Left lung (tissue), 10 donors: ENCODE results near the gene MOB3A. TPM values are rescaled to one million over a fixed set of nuclear protein-coding genes. Genes with fewer than 3 reads are reported as not detected.

Experiments used
- ATAC-seq: fragments of 200-7000 bp; cut with Tn5 transposase; one replicate; pipeline ENCODE4 v1.9.1; 2020; ENCODE audit warnings: moderate library complexity
- DNase-seq, 4 donors: peaks; one replicate each; pipeline ENCODE4 v3.0.0-alpha.2; 2013 to 2020
- H3K27ac ChIP-seq, 2 donors: fragments of 200-600 bp; sonication (generic) in 1 of 2; one replicate each; pipeline versions ENCODE4 v1.5.0 to v1.8.0; 2020 to 2021
- H3K27me3 ChIP-seq, 2 donors: fragments of 200-600 bp; sonication (generic) in 1 of 2; one replicate each; pipeline versions ENCODE4 v1.5.0 to v1.8.0; 2020 to 2021
- H3K36me3 ChIP-seq, 2 donors: fragments of 200-600 bp; sonication (generic) in 1 of 2; one replicate each; pipeline versions ENCODE4 v1.5.0 to v1.8.0; 2020 to 2021
- H3K4me1 ChIP-seq, 2 donors: fragments of 200-600 bp; one replicate each; pipeline ENCODE4 v1.8.0; 2021
- H3K4me3 ChIP-seq, 2 donors: fragments of 200-600 bp; sonication (generic) in 1 of 2; one replicate each; pipeline versions ENCODE4 v1.5.0 to v1.8.0; 2020 to 2021; ENCODE audit warnings: mild to moderate bottlenecking in 1 of 2
- H3K9me3 ChIP-seq, 2 donors: fragments of 200-600 bp; sonication (generic) in 1 of 2; one replicate each; pipeline versions ENCODE4 v1.5.0 to v1.8.0; 2020 to 2021
- CTCF ChIP-seq, 2 donors: fragments of 200-600 bp; sonication (generic) in 1 of 2; IDR thresholded peaks; one replicate each; pipeline versions ENCODE4 v1.5.0 to v1.8.0; 2021; ENCODE audit warnings: antibody characterized with exemption in 2 of 2
- intact Hi-C, 2 donors: fragments of 100-400 bp; cut with DNase I; formaldehyde crosslinking; loops; one replicate each; pipeline versions ENCODE4 v1.11.2 to v1.14.2; 2022
- polyA plus RNA-seq, 6 donors: library from polyadenylated mRNA; unstranded; fragments of 120-200 nt; gene quantifications; one replicate each; pipeline ENCODE4 v1.2.1, GENCODE V29; 2013; ENCODE audit not compliant: insufficient read length in 6 of 6
- total RNA-seq, 2 donors: library from RNA; stranded (reverse); fragmentation: NEBNext Ultra II Directional; extraction: Animal tissue kit (Norgen Biotek cat#: 25700); gene quantifications; one replicate each; pipeline ENCODE4 v1.2.1, GENCODE V29; 2021
- donor health status: DM: no; HTN: yes; CAD: no.
- donor health status: DM: no; HTN: no; CAD: no.

Gene MOB3A
- total and polyA plus RNA-seq, 8 donors: 20.6 to 105 (median 25.4) TPM

- Histone ChIP-seq H3K27me3 (no peaks in the 10 kb centered on the region), H3K4me3 (no peak overlapping the region), H3K4me1 (no peaks in the 10 kb centered on the region), H3K36me3 (peaks cover 0 to 96% of the 10 kb centered on the region in 2 donors), H3K9me3 (no peaks in the 10 kb centered on the region), H3K27ac (no peak overlapping the region)
- no peak for TF ChIP-seq CTCF (IDR thresholded peaks at IDR 0.05)
- ATAC-seq: no peak
- DNase-seq: no peak
- intact Hi-C loops: no loop called here
Measured at GRCh38 chr19:2108251-2109016, 12.3 kb upstream of the MOB3A start.

- DNase-seq (no peak), ATAC-seq (no peak)
- no peaks in the 10 kb centered on the region for H3K9me3 ChIP-seq
- no peak overlapping the region for H3K27ac ChIP-seq
- no peak overlapping the region for H3K4me3 ChIP-seq
- TF ChIP-seq CTCF (IDR thresholded peaks at IDR 0.05): no peak
- H3K36me3 ChIP-seq: peaks cover 0 to 86% of the 10 kb centered on the region in 2 donors
- H3K4me1 ChIP-seq: peaks cover 0 to under 1% of the 10 kb centered on the region in 2 donors
- no peaks in the 10 kb centered on the region for H3K27me3 ChIP-seq
- intact Hi-C loops: no loop called here
Measured at GRCh38 chr19:2103045-2103707, 7.0 kb upstream of the MOB3A start.

- no peak overlapping the region for H3K4me3 ChIP-seq
- no peak overlapping the region for H3K27ac ChIP-seq
- peaks cover 0 to 71% of the 10 kb centered on the region in 2 donors for H3K36me3 ChIP-seq
- H3K9me3 ChIP-seq: no peaks in the 10 kb centered on the region
- DNase-seq: no peak
- H3K27me3 ChIP-seq: no peaks in the 10 kb centered on the region
- no peak for ATAC-seq
- peaks cover 7 to 15% of the 10 kb centered on the region in 2 donors for H3K4me1 ChIP-seq
- no peak for TF ChIP-seq CTCF (IDR thresholded peaks at IDR 0.05)
- intact Hi-C loops: no loop called here
Measured at GRCh38 chr19:2101417-2102335, 5.5 kb upstream of the MOB3A start.

- H3K27me3 ChIP-seq: no peaks in the 10 kb centered on the region
- H3K27ac ChIP-seq: no peak overlapping the region
- DNase-seq: no peak
- H3K4me1 ChIP-seq: peaks cover 7 to 15% of the 10 kb centered on the region in 2 donors
- H3K4me3 ChIP-seq: no peak overlapping the region
- H3K9me3 ChIP-seq: no peaks in the 10 kb centered on the region
- TF ChIP-seq CTCF (IDR thresholded peaks at IDR 0.05): no peak
- H3K36me3 ChIP-seq: peaks cover 0 to 61% of the 10 kb centered on the region in 2 donors
- intact Hi-C loops: no loop called here
- ATAC-seq: no peak
Measured at GRCh38 chr19:2100719-2101061, 4.6 kb upstream of the MOB3A start.
